IMR-90 (cell line): Measurements from ENCODE around the gene SBNO1. TPM values are rescaled to one million over a fixed set of nuclear protein-coding genes. Genes with fewer than 3 reads are reported as not detected.
"Not testable (repeated sequence)": the region's sequence is repeated elsewhere in the genome, so short reads cannot be mapped to it uniquely, and the experiment has no call there.

Experiments
- ATAC-seq: fragments of 200-7000 bp; cut with Tn5 transposase; 2 replicates; pipeline ENCODE4 v1.9.1; 2020; ENCODE audit warnings: low read depth, mild to moderate bottlenecking, moderate library complexity
- BruUV-seq: library from RNA; stranded (reverse); fragments of 400-500 nt; replicated peaks from 2 replicates; lab custom pipeline; 2021; lab: Mats Ljungman, UMichigan
- CTCF ChIA-PET: fragments of 300-600 bp; formaldehyde crosslinking; extraction: SDS; loops from one replicate; lab custom pipeline; 2021; ENCODE audit warnings: antibody characterized with exemption; lab: Yijun Ruan, JAX
- POLR2A ChIA-PET: fragments of 300-600 bp; sonication (Branson Sonifier 250); formaldehyde crosslinking; loops from one replicate; lab custom pipeline; 2022; ENCODE audit warnings: antibody characterized with exemption; ENCODE audit not compliant: unreplicated experiment; lab: Charles Lee
- DNase-seq: peaks from one replicate; pipeline ENCODE4 v3.0.0; 2013
- H2AFZ ChIP-seq: replicated peaks from 2 replicates; pipeline ENCODE3; 2013; ENCODE audit warnings: low read length, mild to moderate bottlenecking; ENCODE audit not compliant: poor library complexity
- H2AK5ac ChIP-seq: 2 replicates; pipeline ENCODE4 v1.6.1; 2013; ENCODE audit warnings: low read depth, low read length, inconsistent platforms
- H2AK9ac ChIP-seq: replicated peaks from 2 replicates; pipeline ENCODE3; 2013; ENCODE audit warnings: mild to moderate bottlenecking, low read depth, low read length, moderate library complexity; ENCODE audit not compliant: poor library complexity
- H2BK120ac ChIP-seq: 2 replicates; pipeline ENCODE4 v1.6.1; 2013; ENCODE audit warnings: low read depth, low read length, inconsistent platforms
- H2BK15ac ChIP-seq: 3 replicates; pipeline ENCODE4 v1.6.1; 2013; ENCODE audit warnings: low read depth, low read length, inconsistent platforms
- H2BK20ac ChIP-seq: 2 replicates; pipeline ENCODE4 v1.6.1; 2013; ENCODE audit warnings: low read depth, mild to moderate bottlenecking, inconsistent platforms, low read length, moderate library complexity
- H2BK5ac ChIP-seq: 2 replicates; pipeline ENCODE4 v1.6.1; 2013; ENCODE audit warnings: mild to moderate bottlenecking, low read depth, low read length, inconsistent platforms; ENCODE audit not compliant: poor library complexity, severe bottlenecking
- H3K14ac ChIP-seq: replicated peaks from 2 replicates; pipeline ENCODE4 v1.6.1; 2013; ENCODE audit warnings: low read depth, low read length, inconsistent platforms
- H3K18ac ChIP-seq: 2 replicates; pipeline ENCODE4 v1.6.1; 2013; ENCODE audit warnings: low read depth, low read length, control low read depth
- H3K23ac ChIP-seq: 2 replicates; pipeline ENCODE4 v1.6.1; 2013; ENCODE audit warnings: low read depth, low read length, inconsistent platforms
- H3K27ac ChIP-seq: 2 replicates; pipeline ENCODE4 v1.5.1; 2013; ENCODE audit warnings: mild to moderate bottlenecking, control low read depth, low read length; ENCODE audit not compliant: insufficient read depth
- H3K27me3 ChIP-seq: 2 replicates; pipeline ENCODE4 v1.6.1; 2013; ENCODE audit warnings: low read length; ENCODE audit not compliant: control insufficient read depth, insufficient read depth
- H3K36me3 ChIP-seq: 2 replicates; pipeline ENCODE4 v1.6.1; 2013; ENCODE audit warnings: low read length, mixed read lengths; ENCODE audit not compliant: control insufficient read depth, insufficient read depth
- H3K4ac ChIP-seq: 2 replicates; pipeline ENCODE4 v1.6.1; 2013; ENCODE audit warnings: low read depth, low read length, inconsistent platforms
- H3K4me1 ChIP-seq: 2 replicates; pipeline ENCODE4 v1.6.1; 2013; ENCODE audit warnings: low read length, mixed read lengths; ENCODE audit not compliant: control insufficient read depth, insufficient read depth
- H3K4me2 ChIP-seq: 2 replicates; pipeline ENCODE4 v1.6.1; 2013; ENCODE audit warnings: low read depth, mild to moderate bottlenecking, control low read depth, low read length, moderate library complexity
- H3K4me3 ChIP-seq: 2 replicates; pipeline ENCODE4 v1.5.1; 2013; ENCODE audit warnings: low read depth, mild to moderate bottlenecking, control low read depth, low read length, moderate library complexity; ENCODE audit not compliant: insufficient read depth
- H3K56ac ChIP-seq: 2 replicates; pipeline ENCODE4 v1.6.1; 2013; ENCODE audit warnings: low read length, inconsistent platforms; ENCODE audit not compliant: insufficient read depth; ENCODE audit errors: extremely low read depth
- H3K79me1 ChIP-seq, 2 experiments: 2 replicates each; pipeline ENCODE4 v1.6.1; 2013; ENCODE audit warnings: low read length in 2 of 2, inconsistent platforms in 1 of 2, low read depth in 1 of 2
- H3K9ac ChIP-seq: 2 replicates; pipeline ENCODE4 v1.6.1; 2013; ENCODE audit warnings: low read depth, low read length, control low read depth
- H3K9me1 ChIP-seq: 2 replicates; pipeline ENCODE4 v1.6.1; 2013; ENCODE audit warnings: low read length, inconsistent platforms; ENCODE audit not compliant: insufficient read depth
- H3K9me3 ChIP-seq: 2 replicates; pipeline ENCODE4 v1.6.1; 2013; ENCODE audit warnings: low read length; ENCODE audit not compliant: control insufficient read depth, insufficient read depth
- H4K20me1 ChIP-seq: 2 replicates; pipeline ENCODE4 v1.6.1; 2013; ENCODE audit warnings: low read length, inconsistent platforms; ENCODE audit not compliant: insufficient read depth
- H4K5ac ChIP-seq: 2 replicates; pipeline ENCODE4 v1.6.1; 2013; ENCODE audit warnings: mild to moderate bottlenecking, low read depth, low read length, control low read depth
- H4K8ac ChIP-seq, 2 experiments: 2 replicates each; pipeline ENCODE4 v1.6.1; 2013; ENCODE audit warnings: low read depth in 2 of 2, low read length in 2 of 2, control low read depth in 1 of 2, inconsistent platforms in 1 of 2
- H4K91ac ChIP-seq: 2 replicates; pipeline ENCODE4 v1.6.1; 2013; ENCODE audit warnings: low read depth, low read length, inconsistent platforms; ENCODE audit not compliant: insufficient read depth
- WGBS, 2 experiments: methylation state at CpG; one replicate each; pipeline versions ENCODE4 v1.1.5 to v1.1.7; 2013; ENCODE audit warnings: missing lambda C conversion rate in 2 of 2; ENCODE audit not compliant: insufficient read length in 1 of 2; ENCODE audit errors: extremely low coverage in 2 of 2; 5-methylcytosine and 5-hydroxymethylcytosine counted together
- dilution Hi-C: fragments of 300-500 bp; cut with HindIII; formaldehyde crosslinking; loops from one replicate; pipeline ENCODE4 v1.14.3; 2018; ENCODE audit warnings: low sequenced_read_pairs; ENCODE audit not compliant: unreplicated experiment
- in situ Hi-C: fragments of 300-500 bp; cut with MboI; formaldehyde crosslinking; loops from 3 replicates; pipeline ENCODE4 v1.14.3; 2019; ENCODE audit warnings: low sequenced_read_pairs, inconsistent platforms, mixed read lengths
- intact Hi-C: fragments of 100-400 bp; cut with micrococcal nuclease; formaldehyde crosslinking; loops from 2 replicates; pipeline ENCODE4 v1.10.0; 2022
- polyA plus RNA-seq, 3 experiments: library from polyadenylated mRNA; depleted of rRNA; stranded (reverse); fragments of >200 nt; gene quantifications; 2 replicates each; pipeline ENCODE4 v1.2.3, GENCODE V29; 2012; ENCODE audit warnings: low replicate concordance in 1 of 3
- total RNA-seq: library from RNA; depleted of rRNA; stranded (reverse); fragments of >200 nt; gene quantifications from 2 replicates; pipeline ENCODE4 v1.2.3, GENCODE V29; 2012

The SBNO1 gene
- total and polyA plus RNA-seq, 2 of the 4 experiments (the other 2 are of a cell fraction): 5.3 to 24.9 TPM

GRCh38 chr12:123313046-123313445 lies 51.6 kb downstream of the SBNO1 start:
- intact Hi-C loops, H3K14ac ChIP-seq, POLR2A ChIA-PET, DNase-seq, H3K4me2 ChIP-seq, H2BK5ac ChIP-seq, ATAC-seq, H2BK15ac ChIP-seq, H3K56ac ChIP-seq, H3K4ac ChIP-seq, H3K27me3 ChIP-seq, H4K20me1 ChIP-seq, H3K4me3 ChIP-seq, H3K9me3 ChIP-seq, H3K23ac ChIP-seq, H3K18ac ChIP-seq, H4K8ac ChIP-seq, H3K79me1 ChIP-seq, H4K5ac ChIP-seq, H3K9me1 ChIP-seq, H4K91ac ChIP-seq, BruUV-seq, H3K27ac ChIP-seq, H3K9ac ChIP-seq, H2AFZ ChIP-seq, H2AK5ac ChIP-seq, H3K4me1 ChIP-seq, H2AK9ac ChIP-seq, H2BK20ac ChIP-seq, H2BK120ac ChIP-seq, dilution Hi-C loops: not testable (repeated sequence)
- WGBS, 2 experiments: no CpG with 5 or more reads among the region's 4 CpGs
- in situ Hi-C loops: loop anchor here (25.0 kb wide), 1 partner anchor 299 kb away; the partner anchor contains the start of gene DDX55
- peaks cover 58% of the 10 kb centered on the region for H3K36me3 ChIP-seq
- CTCF ChIA-PET: interaction anchor here (0.7 kb wide), 1 partner anchor 1366 kb away, joined by 3 read pairs; no protein-coding TSS in a partner anchor
